PC-9 (cell line): ENCODE measurements around the gene MACROD2.

Source experiments
- CTCF ChIP-seq: fragments of 200-600 bp; sonication (generic); conservative IDR thresholded peaks from 2 replicates; pipeline ENCODE4 v1.6.1; 2017; ENCODE audit warnings: mixed run types, antibody characterized with exemption, mild to moderate bottlenecking, moderate library complexity
- EZH2 ChIP-seq: fragments of 200-600 bp; sonication (generic); IDR thresholded peaks from 2 replicates; pipeline ENCODE4 v1.8.0; 2017; ENCODE audit warnings: antibody characterized with exemption, low read depth

- TF ChIP-seq CTCF (no peak), EZH2 (no peak)
These were observed 1070.5 kb downstream of the MACROD2 start for GRCh38 chr20:15065794-15066193.
